Measurements from ENCODE around the gene MMADHC. TPM values are rescaled to one million over a fixed set of nuclear protein-coding genes. Genes with fewer than 3 reads are reported as not detected.

The MMADHC gene
- polyA plus RNA-seq, 1 donor: 98.1 TPM

- no peak for DNase-seq
- Histone ChIP-seq H3K9me3 (ENCODE audit: control insufficient read depth, low read depth, low read length) (no peaks in the 10 kb centered on the region), H3K36me3 (ENCODE audit: control insufficient read depth, insufficient read depth, low read length) (peaks cover 3% of the 10 kb centered on the region), H3K27me3 (ENCODE audit: control insufficient read depth, insufficient read depth, low read length) (no peaks in the 10 kb centered on the region), H3K27ac (ENCODE audit: low read length) (no peak overlapping the region), H3K4me3 (ENCODE audit: low read length) (no peak overlapping the region), H3K4me1 (ENCODE audit: control insufficient read depth, insufficient read depth, low read length) (no peaks in the 10 kb centered on the region)
- no CpG with 5 or more reads among the region's 1 CpG for WGBS (ENCODE audit: insufficient coverage, low lambda C conversion rate)
These were observed 7.7 kb upstream of the MMADHC start for GRCh38 chr2:149595056-149595963.

GRCh38 chr2:149594411-149594810, 6.8 kb upstream of the MMADHC start:
- 100% methylated on average over 1 of the region's 2 CpGs for WGBS (ENCODE audit: insufficient coverage, low lambda C conversion rate)

GRCh38 chr2:149587950-149588487, 444 bp upstream of the MMADHC start:
- 40% methylated on average over 1 of the region's 10 CpGs for WGBS (ENCODE audit: insufficient coverage, low lambda C conversion rate)
- H3K27ac ChIP-seq (ENCODE audit: low read length): peak overlapping the region; percentile 99
- H3K27me3 ChIP-seq (ENCODE audit: control insufficient read depth, insufficient read depth, low read length): no peaks in the 10 kb centered on the region
- no peak for DNase-seq
- peak overlapping the region; percentile 91 for H3K4me3 ChIP-seq (ENCODE audit: low read length)
- H3K4me1 ChIP-seq (ENCODE audit: control insufficient read depth, insufficient read depth, low read length): peaks cover 4% of the 10 kb centered on the region
- peaks cover 5% of the 10 kb centered on the region for H3K36me3 ChIP-seq (ENCODE audit: control insufficient read depth, insufficient read depth, low read length)
- no peaks in the 10 kb centered on the region for H3K9me3 ChIP-seq (ENCODE audit: control insufficient read depth, low read depth, low read length)

More at GRCh38 chr2:149594411-149594810, 6.8 kb upstream of the MMADHC start:
- DNase-seq: no peak
- peaks cover 3% of the 10 kb centered on the region for H3K36me3 ChIP-seq (ENCODE audit: control insufficient read depth, insufficient read depth, low read length)
- H3K9me3 ChIP-seq (ENCODE audit: control insufficient read depth, low read depth, low read length): no peaks in the 10 kb centered on the region
- no peak overlapping the region for H3K4me3 ChIP-seq (ENCODE audit: low read length)
- H3K27ac ChIP-seq (ENCODE audit: low read length): no peak overlapping the region
- H3K27me3 ChIP-seq (ENCODE audit: control insufficient read depth, insufficient read depth, low read length): no peaks in the 10 kb centered on the region
- H3K4me1 ChIP-seq (ENCODE audit: control insufficient read depth, insufficient read depth, low read length): no peaks in the 10 kb centered on the region

GRCh38 chr2:149586898-149587219, 716 bp downstream of the MMADHC start:
- H3K27me3 ChIP-seq (ENCODE audit: control insufficient read depth, insufficient read depth, low read length): no peaks in the 10 kb centered on the region
- H3K9me3 ChIP-seq (ENCODE audit: control insufficient read depth, low read depth, low read length): no peaks in the 10 kb centered on the region
- H3K27ac ChIP-seq (ENCODE audit: low read length): peak overlapping the region; percentile 99
- peak overlapping the region; percentile 91 for H3K4me3 ChIP-seq (ENCODE audit: low read length)
- no peak for DNase-seq
- peaks cover 4% of the 10 kb centered on the region for H3K4me1 ChIP-seq (ENCODE audit: control insufficient read depth, insufficient read depth, low read length)
- peaks cover 8% of the 10 kb centered on the region for H3K36me3 ChIP-seq (ENCODE audit: control insufficient read depth, insufficient read depth, low read length)
- WGBS (ENCODE audit: insufficient coverage, low lambda C conversion rate): no CpG with 5 or more reads among the region's 7 CpGs

GRCh38 chr2:149586063-149586462, 1.5 kb downstream of the MMADHC start:
- no peaks in the 10 kb centered on the region for H3K9me3 ChIP-seq (ENCODE audit: control insufficient read depth, low read depth, low read length)
- H3K27ac ChIP-seq (ENCODE audit: low read length): peak overlapping the region; percentile 99
- H3K27me3 ChIP-seq (ENCODE audit: control insufficient read depth, insufficient read depth, low read length): no peaks in the 10 kb centered on the region
- peaks cover 4% of the 10 kb centered on the region for H3K4me1 ChIP-seq (ENCODE audit: control insufficient read depth, insufficient read depth, low read length)
- H3K36me3 ChIP-seq (ENCODE audit: control insufficient read depth, insufficient read depth, low read length): peaks cover 13% of the 10 kb centered on the region
- WGBS (ENCODE audit: insufficient coverage, low lambda C conversion rate): 83% methylated on average over 1 of the region's 3 CpGs
- peak in 1 of 2 donors; percentile 23 for DNase-seq
- peak overlapping the region; percentile 91 for H3K4me3 ChIP-seq (ENCODE audit: low read length)

GRCh38 chr2:149585166-149585885, 2.2 kb downstream of the MMADHC start:
- no peak for DNase-seq
- H3K36me3 ChIP-seq (ENCODE audit: control insufficient read depth, insufficient read depth, low read length): peaks cover 16% of the 10 kb centered on the region
- 83% methylated on average over 2 of the region's 2 CpGs for WGBS (ENCODE audit: insufficient coverage, low lambda C conversion rate)
- H3K9me3 ChIP-seq (ENCODE audit: control insufficient read depth, low read depth, low read length): no peaks in the 10 kb centered on the region
- peaks cover 4% of the 10 kb centered on the region for H3K4me1 ChIP-seq (ENCODE audit: control insufficient read depth, insufficient read depth, low read length)
- no peak overlapping the region for H3K27ac ChIP-seq (ENCODE audit: low read length)
- no peak overlapping the region for H3K4me3 ChIP-seq (ENCODE audit: low read length)
- no peaks in the 10 kb centered on the region for H3K27me3 ChIP-seq (ENCODE audit: control insufficient read depth, insufficient read depth, low read length)

GRCh38 chr2:149579972-149580882, 7.3 kb downstream of the MMADHC start:
- Histone ChIP-seq H3K4me3 (ENCODE audit: low read length) (no peak overlapping the region), H3K27me3 (ENCODE audit: control insufficient read depth, insufficient read depth, low read length) (no peaks in the 10 kb centered on the region), H3K4me1 (ENCODE audit: control insufficient read depth, insufficient read depth, low read length) (peaks cover 4% of the 10 kb centered on the region), H3K36me3 (ENCODE audit: control insufficient read depth, insufficient read depth, low read length) (peaks cover 48% of the 10 kb centered on the region), H3K9me3 (ENCODE audit: control insufficient read depth, low read depth, low read length) (no peaks in the 10 kb centered on the region), H3K27ac (ENCODE audit: low read length) (no peak overlapping the region)
- no peak for DNase-seq
- no CpG with 5 or more reads among the region's 7 CpGs for WGBS (ENCODE audit: insufficient coverage, low lambda C conversion rate)

- DNase-seq: no peak
- Histone ChIP-seq H3K9me3 (ENCODE audit: control insufficient read depth, low read depth, low read length) (no peaks in the 10 kb centered on the region), H3K27me3 (ENCODE audit: control insufficient read depth, insufficient read depth, low read length) (no peaks in the 10 kb centered on the region), H3K4me3 (ENCODE audit: low read length) (no peak overlapping the region), H3K4me1 (ENCODE audit: control insufficient read depth, insufficient read depth, low read length) (peaks cover 10% of the 10 kb centered on the region), H3K36me3 (ENCODE audit: control insufficient read depth, insufficient read depth, low read length) (peaks cover 51% of the 10 kb centered on the region), H3K27ac (ENCODE audit: low read length) (no peak overlapping the region)
- WGBS (ENCODE audit: insufficient coverage, low lambda C conversion rate): no CpG with 5 or more reads among the region's 2 CpGs
These were observed 10.3 kb downstream of the MMADHC start for GRCh38 chr2:149577269-149577668.

GRCh38 chr2:149575752-149576151, 11.8 kb downstream of the MMADHC start:
- no peak overlapping the region for H3K27ac ChIP-seq (ENCODE audit: low read length)
- no peaks in the 10 kb centered on the region for H3K9me3 ChIP-seq (ENCODE audit: control insufficient read depth, low read depth, low read length)
- H3K36me3 ChIP-seq (ENCODE audit: control insufficient read depth, insufficient read depth, low read length): peaks cover 44% of the 10 kb centered on the region
- no peak for DNase-seq
- 100% methylated on average over 1 of the region's 2 CpGs for WGBS (ENCODE audit: insufficient coverage, low lambda C conversion rate)
- no peak overlapping the region for H3K4me3 ChIP-seq (ENCODE audit: low read length)
- no peaks in the 10 kb centered on the region for H3K27me3 ChIP-seq (ENCODE audit: control insufficient read depth, insufficient read depth, low read length)
- H3K4me1 ChIP-seq (ENCODE audit: control insufficient read depth, insufficient read depth, low read length): peaks cover 10% of the 10 kb centered on the region

GRCh38 chr2:149575277-149575676, 12.3 kb downstream of the MMADHC start:
- H3K27ac ChIP-seq (ENCODE audit: low read length): no peak overlapping the region
- no peak overlapping the region for H3K4me3 ChIP-seq (ENCODE audit: low read length)
- H3K36me3 ChIP-seq (ENCODE audit: control insufficient read depth, insufficient read depth, low read length): peaks cover 41% of the 10 kb centered on the region
- no peaks in the 10 kb centered on the region for H3K9me3 ChIP-seq (ENCODE audit: control insufficient read depth, low read depth, low read length)
- no peaks in the 10 kb centered on the region for H3K27me3 ChIP-seq (ENCODE audit: control insufficient read depth, insufficient read depth, low read length)
- H3K4me1 ChIP-seq (ENCODE audit: control insufficient read depth, insufficient read depth, low read length): peaks cover 10% of the 10 kb centered on the region
- DNase-seq: no peak
